Measurements from ENCODE around the gene SLC9B1.
"Not testable (repeated sequence)": the region's sequence is repeated elsewhere in the genome, so short reads cannot be mapped to it uniquely, and the experiment has no call there.

SLC9B1 gene

DNA sequence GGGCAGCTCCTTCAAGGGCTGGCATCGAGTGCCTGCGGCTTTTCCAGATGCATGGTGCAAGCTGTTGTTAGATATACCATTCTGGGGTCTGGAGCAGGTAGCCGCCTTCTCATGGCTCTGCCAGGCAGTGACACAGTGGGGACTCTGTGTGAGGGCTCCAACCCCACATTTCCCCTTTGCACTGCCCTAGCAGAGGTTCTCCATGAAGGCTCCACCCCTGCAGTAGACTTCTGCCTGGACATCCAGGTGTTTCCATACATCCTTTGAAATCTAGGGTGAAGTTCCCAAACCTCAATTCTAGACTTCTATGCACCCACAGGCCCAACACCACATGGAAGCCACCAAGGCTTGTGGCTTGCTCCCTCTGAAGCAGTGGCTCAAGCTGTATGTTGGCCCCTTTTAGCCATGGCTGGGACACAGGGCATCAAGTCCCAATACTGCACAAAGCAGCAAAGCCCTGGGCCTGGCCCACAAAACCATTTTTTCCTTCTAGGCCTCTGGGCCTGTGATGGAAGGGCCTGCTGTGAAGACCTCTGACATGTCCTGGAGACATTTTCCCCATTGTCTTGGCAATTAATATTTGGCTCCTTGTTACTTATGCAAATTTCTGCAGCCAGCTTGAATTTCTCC, 141.9 kb downstream of the SLC9B1 start:
- not testable (repeated sequence) for DNase-seq

DNA sequence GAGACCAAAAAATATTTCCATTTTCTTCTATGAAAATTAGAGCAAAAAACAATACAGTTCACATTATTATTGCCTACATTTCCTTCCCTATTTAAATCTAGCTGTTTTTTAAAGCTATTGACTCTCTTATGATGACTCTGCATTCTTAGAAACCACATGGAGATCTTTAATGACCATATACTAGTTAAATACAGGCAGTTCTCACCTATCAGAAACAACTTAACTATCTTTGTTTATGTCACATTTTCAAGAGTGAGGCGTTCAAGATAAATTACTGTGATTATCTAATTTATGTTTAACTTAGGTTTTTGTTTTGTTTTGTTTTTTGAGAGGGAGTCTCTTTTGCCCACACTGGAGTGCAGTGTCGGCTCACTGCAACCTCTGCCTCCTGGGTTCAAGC, 147.7 kb downstream of the SLC9B1 start:
- no peak for DNase-seq

GRCh38 chr4:102869569-102870197, 149.8 kb downstream of the SLC9B1 start:
- no peak for DNase-seq

DNA sequence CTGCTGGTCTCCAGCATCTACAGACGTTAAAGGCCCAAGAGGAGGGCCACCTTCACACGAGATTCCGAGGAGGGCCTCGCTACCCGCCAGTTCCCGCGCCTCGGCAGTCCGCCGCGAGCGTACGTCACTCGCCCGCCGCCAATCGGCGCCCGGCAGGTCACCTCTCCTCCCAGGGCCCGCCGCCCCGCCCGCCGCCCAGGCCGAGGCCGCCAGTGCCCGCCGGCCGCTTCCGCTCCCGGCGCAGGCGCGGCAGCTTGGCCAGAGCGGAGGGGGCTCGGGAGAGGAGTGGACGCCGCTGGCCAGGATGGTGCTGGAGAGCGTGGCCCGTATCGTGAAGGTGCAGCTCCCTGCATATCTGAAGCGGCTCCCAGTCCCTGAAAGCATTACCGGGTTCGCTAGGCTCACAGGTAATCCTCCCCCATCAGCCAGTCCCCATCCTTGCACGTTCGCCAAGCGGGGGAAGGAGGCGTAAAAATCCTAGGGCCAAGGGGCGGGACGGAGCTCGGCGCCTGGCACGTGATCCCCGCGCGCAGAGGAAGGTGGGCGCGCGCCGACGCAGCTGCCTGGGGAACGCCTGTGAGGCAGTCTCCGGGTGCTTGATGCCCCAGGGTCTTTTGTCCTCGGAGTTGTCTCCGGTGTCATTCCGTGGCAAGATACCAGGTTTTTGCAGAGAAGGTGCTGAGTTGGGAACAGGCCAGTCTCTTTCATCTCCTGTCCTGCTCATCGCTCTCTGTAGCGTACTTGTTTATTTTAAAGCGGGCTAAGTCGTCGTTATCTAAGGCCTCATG, 150.5 kb downstream of the SLC9B1 start, which contains the start of gene CISD2:
TSS of gene CISD2 (plus strand) at position 212 of the 788 bp plus-strand sequence. CDS start at position 305, 93 bp downstream.
- DNase-seq, result peak; percentile 60

DNA sequence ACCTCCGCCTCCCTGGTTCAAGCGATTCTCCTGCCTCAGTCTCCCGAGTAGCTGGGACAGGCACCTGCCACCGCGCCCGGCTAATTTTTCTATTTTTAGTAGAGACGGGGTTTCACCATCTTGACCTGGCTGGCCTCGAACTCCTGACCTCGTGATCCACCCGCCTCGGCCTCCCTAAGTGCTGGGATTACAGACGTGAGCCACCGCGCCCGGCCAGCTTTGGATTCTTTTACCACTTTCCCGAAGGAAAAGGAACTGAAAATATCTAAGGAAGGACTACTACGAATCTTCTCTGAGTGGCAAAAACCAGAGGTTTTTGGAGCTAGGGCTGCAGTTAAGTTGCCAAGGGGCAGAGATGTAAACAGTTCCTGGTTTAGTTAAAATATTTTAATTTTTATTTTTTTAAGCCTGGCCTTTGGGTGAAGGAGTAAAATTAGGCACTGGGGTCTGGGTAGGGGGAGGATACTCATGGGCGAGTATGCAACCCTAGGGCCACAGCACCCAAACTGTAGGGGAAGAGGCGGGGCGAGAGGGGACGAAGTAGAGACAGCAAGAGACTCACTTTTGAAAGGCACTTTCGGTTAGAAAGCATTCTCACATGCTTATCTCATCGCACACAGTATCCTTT, 151.2 kb downstream of the SLC9B1 start:
- DNase-seq, result no peak

- DNase-seq, result no peak
Observed at GRCh38 chr4:102867278-102868152, 152.0 kb downstream of the SLC9B1 start.

DNA sequence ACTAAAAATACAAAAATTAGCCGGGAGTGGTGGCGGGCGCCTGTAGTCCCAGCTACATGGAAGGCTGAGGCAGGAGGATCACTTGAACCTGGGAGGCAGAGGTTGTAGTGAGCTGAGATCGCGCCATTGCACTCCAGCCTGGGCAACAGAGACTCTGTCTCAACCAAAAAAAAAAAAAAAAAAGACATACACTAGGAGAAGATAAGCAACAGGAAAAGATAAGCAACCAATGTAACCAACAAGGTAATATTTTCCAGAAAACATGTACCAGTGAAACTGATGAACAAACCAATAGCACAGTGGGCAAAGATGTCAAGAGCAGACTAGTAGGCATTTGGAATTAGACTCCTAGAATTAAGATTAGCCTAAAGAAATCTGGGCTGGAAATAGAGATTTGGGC, 154.2 kb downstream of the SLC9B1 start:
- DNase-seq, result not testable (repeated sequence)

DNA sequence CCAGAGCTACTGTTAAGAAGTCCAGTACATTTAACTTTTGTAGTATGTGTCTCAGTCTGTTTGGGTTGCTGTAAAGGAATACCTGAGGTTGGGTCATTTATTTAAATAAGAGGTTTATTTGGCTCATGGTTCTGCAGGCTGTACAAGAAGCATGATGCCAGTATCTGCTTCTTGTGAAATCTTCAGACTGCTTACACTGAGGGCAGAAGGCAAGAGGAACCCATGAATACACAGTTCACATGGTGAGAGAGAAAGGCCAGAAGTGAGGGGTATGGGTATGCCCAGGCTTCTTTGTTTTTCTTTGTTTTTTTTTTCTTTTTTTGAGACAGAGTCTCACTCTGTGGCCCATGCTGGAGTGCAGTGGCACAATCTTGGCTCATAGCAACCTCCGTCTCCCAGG, 156.8 kb downstream of the SLC9B1 start:
- DNase-seq, result no peak

- DNase-seq, result no peak
Observed at GRCh38 chr4:102862016-102862415, 157.5 kb downstream of the SLC9B1 start.

DNA sequence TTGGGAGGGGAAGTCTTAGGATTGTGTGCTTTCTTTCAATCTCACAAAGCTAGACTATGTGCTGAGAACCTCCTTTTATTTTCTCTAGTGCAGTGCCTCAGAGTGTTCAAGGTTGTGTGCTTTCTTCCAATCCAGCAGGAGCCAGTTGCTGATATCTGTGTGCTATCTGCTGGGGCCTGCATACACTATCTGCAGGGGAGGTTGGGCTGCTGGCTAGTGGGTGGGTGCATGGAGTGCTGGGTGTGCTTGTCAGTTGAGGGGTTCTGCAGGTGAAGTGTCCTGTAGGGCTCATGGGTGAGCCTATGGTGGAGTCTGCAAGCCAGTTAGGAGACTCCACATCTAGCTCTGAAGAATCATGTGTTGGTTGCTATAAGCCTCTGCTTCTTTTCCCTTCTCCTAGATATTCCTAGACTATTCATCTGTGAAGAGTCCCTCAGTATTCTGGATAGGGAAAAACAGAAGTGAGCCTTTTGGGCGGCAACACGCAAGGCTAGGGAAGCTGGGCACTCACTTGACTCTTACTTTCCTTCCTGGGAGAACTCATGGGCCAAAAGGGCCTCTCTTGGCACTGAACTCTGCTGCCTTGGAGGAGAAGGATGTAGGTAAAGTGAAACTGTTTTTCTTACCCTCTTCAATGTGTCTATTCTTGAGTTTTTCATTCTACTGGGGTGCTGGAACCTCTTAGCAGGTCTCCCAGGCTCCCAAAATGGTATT, 158.7 kb downstream of the SLC9B1 start:
- DNase-seq, result no peak

DNA sequence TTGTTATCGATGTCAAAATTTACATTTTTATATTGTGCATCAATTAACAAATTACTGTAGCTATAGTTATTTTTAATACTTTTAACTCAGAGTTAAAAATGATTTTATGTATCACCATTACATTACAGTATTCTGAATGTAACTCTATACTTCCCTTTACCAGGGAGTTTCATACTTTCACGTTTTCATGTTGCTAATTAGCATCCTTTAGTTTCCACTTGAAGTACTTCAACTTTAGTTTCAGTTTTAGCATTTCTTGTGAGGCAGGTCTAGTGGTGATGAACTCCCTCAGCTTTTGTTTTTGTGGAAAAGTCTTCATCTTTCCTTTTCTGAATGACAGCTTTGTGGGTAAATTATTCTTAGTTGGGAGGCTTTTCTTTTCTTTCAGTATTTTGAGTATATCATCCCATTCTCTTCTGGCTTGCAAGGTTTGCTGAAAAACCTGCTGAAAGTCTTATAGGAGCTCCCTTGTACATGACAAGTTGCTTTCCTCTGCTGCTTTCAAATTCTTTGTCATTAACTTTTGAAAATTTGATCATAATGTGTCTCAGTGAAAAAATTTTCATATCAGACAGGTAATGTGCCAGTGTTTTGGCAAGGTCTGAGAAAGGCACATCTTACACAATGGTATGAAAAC, 160.6 kb downstream of the SLC9B1 start:
- DNase-seq, result no peak
